Frontal cortex (tissue), 4 donors: ENCODE results near the gene CDH2. TPM values are rescaled to one million over a fixed set of nuclear protein-coding genes. Genes with fewer than 3 reads are reported as not detected.
A peak's percentile ranks its signal among the peaks of the same experiment; 100 is the strongest.

Experiments used
- DNase-seq, 2 donors: peaks; one replicate each; pipeline ENCODE4 v3.0.0; 2012; ENCODE audit warnings: low spot score in 2 of 2
- FAIRE-seq: peaks from 2 replicates; lab custom pipeline; 2012; peaks lifted over from hg19 to GRCh38; lab: Jason Lieb, UNC
- total RNA-seq: library from RNA; depleted of rRNA; stranded (reverse); fragments of >200 nt; gene quantifications from one replicate; pipeline ENCODE4 v1.2.3, GENCODE V29; 2014
- donor health status: control.
- donor health status: control.
- donor health status: control.

The CDH2 gene
- total RNA-seq, 1 donor from 2014 or later = 215 TPM

DNA sequence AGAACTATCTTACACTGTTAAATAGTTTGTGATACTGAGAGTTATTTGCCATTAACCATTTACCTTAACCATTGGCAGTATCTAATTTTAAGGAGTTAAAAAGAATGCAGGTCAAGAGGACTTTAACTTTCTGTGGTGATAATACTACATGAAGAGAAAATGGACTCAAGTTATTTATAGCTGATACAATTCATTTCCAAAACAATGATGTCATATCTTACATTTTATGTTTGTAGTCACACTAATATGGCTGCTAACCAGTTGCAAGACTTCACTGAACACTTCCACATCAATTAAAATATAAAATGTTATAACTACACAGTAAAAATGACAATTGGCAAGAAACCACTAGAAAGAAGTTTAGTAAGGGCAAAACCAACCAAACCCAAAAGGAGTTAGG lies 77.7 kb downstream of the CDH2 start:
- DNase-seq (no peak), FAIRE-seq (no peak)

DNA sequence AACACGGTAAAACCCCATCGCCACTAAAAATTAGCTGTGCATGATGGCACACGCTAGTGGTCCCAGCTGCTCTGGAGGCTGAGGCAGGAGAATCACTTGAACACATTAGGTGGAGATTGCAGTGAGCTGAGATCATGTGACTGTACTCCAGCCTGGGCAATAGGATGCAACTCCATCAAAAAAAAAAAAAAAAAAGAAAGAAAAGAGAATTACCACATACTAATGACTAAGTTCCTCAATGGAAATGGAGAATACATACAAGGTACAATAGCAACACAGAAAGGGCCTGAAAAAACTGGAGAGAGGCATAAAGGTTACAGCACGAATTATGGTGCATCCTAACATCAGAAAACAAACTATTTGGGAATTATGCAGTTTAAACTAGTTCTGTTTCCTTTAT lies 81.3 kb downstream of the CDH2 start:
- DNase-seq (no peak), FAIRE-seq (no peak)

DNA sequence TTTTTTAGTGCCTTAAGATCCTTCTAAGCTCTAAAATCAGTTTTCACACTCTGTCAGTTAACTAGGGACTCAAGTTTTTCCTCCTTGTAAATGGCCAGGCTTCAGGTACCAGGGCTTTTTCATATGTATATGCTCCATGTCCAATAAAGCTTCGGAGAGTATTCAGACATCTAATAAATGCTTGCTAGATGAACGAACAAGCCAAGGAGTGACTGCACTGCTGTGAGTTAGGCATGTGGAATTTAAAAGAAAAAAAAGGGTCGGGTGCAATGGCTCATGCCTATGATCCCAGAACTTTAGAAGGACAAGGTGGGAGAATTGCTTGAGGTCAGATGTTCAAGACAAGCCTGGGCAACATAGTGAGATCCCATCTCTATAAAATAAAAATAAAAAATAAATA lies 81.9 kb downstream of the CDH2 start:
- no peak for FAIRE-seq
- no peak for DNase-seq

DNA sequence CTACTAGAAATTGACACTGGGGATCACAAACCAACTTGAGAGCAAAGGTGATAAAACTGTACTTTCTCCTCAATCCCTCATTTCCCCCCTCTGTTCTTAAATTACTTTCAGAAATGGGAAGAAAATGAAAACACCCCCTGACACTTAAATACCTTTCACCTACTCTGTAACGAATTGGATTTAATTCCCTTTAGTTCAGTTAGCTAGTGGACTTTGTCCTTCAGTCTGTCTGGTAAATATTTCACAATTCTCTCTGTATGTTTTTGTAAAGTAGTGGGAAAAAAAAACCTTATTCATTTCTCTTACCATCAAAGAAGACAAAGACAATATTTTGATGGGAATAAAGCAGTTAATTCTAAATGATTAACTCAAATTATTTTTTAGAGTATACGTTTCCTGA lies 85.7 kb downstream of the CDH2 start:
- DNase-seq (no peak), FAIRE-seq (no peak)

DNA sequence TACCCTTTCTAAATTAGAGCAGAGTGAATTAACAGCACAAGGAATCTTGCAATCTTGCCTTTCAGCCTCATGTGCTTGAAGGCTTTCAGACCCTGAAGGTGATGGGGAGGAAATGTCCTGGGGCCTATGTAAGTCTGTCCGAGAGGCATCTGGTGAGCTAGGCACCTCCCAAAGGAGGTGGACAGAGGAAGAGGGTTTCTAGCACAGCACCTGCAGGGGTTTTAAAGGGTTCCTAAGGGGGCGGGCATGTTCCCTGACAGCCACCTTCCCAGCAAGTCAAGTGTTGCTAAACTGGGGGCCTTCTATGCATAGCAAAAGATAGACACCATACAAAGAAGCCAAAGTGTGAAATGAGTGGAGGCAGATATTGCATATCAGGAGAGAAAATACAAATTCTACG lies 88.5 kb downstream of the CDH2 start:
- FAIRE-seq = no peak
- DNase-seq = no peak

DNA sequence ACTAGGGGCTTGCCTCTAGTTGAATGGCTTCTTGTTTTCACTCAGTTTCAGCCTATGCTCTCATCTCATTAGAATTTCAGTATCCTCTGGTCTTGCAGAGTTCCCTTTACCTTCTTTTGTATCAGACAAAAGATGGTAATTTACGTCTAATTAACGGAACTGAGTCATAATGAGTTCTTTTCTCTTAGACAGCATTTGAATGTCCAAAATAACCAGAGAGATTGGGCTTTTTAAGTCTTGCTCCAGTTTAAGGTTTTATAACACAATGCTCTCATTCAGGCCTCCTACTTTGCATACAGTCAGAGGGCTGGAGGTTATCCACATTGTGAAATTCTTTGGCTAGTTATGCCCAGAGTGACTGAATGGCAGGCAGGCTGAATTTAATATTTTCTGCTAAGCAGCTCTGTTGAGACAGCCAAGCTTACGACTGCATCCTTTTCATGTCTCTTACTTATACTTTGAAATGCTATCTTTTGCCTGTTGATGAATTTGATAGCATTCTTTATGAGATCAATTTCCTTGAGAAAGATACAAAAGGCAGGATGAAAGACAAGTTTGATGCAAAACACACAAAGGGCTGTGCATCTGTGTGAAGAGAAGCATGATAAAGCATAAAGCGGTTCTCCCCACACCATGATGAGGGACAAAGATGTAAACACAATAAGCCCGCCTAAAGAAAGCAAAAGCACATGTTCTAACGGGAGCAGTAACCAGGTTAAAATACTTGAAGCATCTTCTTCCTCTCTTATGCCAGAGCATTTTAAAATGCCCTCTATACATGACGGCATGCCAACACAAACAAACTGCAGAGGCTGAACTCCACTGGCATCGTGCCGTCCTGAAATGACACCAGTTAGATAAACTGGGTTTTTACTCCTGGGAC lies 90.0 kb downstream of the CDH2 start:
- no peak for FAIRE-seq
- DNase-seq = peak; percentile 8 to 12

DNA sequence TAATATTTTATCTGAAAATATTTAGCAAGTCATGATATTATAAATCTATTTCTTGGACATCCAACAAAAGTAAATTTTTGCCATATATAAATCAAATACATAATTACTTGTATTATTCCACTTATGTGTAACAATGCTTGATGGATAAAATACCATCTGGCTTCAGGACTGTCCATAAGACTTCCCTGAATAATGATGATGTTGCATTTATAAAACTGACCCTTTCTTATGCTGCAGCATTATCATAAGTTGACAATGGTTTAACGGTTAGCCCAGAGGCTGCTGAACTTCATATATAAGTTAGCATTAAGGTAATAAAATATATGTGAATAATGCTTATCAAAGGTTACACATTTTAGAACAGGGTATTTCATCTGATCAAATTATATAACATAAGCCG lies 95.4 kb downstream of the CDH2 start:
- peak; percentile 15 for FAIRE-seq
- DNase-seq = no peak

DNA sequence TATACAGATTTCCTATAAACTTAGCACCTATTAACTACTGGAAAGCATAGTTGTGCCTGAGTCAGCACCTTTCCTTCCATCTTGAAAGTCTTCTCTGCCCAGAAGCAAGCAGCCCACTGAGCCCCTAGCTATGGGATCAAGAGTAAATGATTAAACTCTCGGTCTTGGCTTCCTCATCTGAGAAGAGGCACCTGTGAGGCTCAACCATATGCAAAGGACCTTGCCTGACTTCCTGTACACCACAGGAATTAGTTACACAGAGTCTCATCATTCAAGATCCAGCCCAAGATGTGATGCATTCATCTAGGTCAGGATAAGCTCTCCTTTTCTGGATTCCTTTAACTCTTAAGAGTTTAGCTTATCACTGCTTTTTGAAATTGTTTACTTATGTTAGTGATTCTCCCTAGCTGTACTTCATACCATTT lies 96.0 kb downstream of the CDH2 start:
- FAIRE-seq (no peak), DNase-seq (no peak)

DNA sequence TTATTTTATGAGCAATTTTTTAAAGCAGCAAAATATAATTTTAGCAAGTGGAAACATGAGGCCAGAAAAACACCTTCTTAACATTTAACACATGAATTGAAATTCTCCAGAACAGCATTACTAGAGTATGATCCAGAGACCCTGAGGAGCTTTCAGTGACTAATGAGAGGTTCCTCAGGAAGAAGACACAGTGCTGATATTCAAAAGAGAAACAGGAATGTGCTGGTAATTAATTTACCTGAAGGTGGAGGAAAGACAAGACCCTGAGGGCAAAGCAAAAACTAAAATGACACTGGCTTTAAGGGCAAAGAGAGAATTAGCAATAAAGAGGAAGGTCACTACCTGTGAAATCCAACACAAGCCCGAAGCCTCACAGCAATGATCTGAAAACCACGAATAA lies 97.0 kb downstream of the CDH2 start:
- FAIRE-seq (no peak), DNase-seq (no peak)

DNA sequence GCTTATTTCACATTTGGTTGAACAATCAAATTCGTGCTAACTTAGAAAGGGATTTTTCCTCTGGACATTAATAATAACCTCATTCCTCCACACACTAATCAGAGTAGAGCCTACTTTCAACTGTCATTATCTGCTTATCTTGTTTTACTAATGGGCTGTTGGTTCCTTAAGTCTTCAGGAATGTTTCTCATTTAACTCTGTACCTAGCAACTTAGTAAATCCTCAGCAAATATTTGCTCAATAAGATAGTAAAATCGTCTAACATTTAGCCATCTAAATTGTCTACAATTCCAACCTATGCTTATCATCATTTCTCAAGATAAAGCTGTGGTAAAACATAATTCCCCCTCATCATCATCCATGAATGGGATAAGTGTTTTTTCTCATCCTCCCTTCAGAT lies 98.1 kb downstream of the CDH2 start:
- DNase-seq (no peak), FAIRE-seq (no peak)

DNA sequence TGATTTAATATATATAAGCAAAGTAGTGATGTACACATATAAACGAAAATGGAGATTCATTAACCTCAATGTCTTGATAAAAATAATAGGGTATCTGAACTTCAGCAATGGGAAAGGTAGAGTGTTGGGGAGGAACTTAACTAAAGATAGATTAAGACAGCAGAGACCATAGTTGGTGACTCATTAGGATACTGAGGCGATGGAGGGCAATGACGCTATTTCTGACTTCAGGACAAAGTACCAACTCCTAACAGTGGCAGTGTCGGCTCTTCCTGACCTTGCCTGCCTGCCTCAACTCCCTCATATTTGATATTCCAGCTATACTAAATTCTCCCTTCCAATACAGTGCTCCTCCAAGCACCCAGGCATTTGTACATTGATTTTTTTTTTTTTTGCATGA lies 98.6 kb downstream of the CDH2 start:
- DNase-seq = no peak
- FAIRE-seq = no peak

DNA sequence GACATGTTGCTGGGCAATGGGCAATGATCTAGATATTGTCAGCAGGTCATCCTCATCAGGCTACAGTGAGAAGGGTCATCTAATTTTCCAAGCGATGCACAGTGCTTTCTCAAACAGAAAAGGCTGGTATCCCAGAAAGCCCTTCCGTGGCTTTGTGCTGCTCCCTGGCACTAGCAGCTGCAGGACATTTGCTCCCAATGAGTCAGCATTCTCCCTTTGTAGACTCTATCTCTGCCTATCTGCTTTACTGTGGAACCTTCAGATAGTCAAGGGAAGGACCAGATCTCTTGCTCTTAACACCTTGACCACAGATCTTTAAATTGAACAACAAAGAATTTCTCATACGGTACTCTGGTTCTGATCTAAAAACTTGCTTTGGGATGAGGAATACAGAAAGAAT lies 101.4 kb downstream of the CDH2 start:
- FAIRE-seq = no peak

DNA sequence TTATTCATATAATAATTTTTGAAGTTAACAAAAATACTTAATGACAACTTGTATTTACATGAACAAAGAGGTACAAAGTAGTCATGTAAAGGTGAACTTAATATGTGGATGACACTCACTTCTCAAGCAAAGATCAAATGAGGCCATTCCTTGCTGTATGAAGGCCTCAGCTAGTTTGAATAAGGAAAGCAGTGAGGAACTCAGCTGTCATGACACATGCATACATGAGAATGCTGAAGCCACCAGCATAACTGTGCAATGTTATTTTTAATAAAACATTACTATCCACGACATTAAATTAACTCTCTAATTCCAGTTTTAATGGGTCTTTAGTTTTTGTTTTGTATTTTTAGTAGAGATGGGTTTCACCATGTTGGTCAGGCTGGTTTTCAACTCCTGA lies 102.9 kb downstream of the CDH2 start:
- DNase-seq (no peak), FAIRE-seq (no peak)

More for the DNA sequence above, 101.4 kb downstream of the CDH2 start:
- DNase-seq = no peak

DNA sequence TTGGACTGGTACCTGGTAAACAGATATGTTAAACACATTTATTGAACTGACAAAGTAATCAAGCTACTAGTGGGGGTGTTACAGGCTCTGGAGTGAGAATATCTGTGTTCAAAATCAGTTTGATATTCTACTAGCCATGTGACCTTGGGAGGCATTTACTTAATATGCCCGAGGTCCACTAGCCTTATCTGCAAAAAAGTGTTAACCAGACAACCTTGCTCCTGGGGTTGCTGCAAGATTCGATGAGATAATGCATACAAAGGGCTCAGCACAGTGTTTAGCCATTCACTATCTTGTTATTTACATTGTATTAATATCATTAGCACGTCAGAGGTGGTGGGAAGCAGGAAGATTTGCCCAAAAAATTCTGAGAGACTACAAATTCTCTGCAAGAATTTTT lies 103.3 kb downstream of the CDH2 start:
- DNase-seq (no peak), FAIRE-seq (no peak)

DNA sequence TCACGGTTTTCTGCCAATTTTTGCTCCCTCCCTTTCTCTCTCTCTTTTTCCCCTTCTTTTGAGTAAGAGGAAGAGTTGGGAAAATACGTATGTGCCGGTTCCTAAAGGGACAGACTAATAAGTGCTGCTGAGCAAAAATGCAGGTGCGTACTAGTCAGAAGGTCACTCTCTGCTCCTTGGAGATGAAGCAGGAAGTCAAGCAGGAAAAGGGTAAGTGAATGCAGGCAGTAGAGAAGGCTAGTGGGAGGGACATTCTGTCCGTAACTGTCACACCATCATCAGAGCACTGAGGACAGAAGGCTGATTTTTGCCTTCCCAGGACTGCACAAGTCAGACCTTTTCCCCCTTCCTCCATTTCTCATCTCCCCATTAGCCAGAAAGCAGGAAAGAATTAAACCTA lies 105.7 kb downstream of the CDH2 start:
- FAIRE-seq = no peak

DNA sequence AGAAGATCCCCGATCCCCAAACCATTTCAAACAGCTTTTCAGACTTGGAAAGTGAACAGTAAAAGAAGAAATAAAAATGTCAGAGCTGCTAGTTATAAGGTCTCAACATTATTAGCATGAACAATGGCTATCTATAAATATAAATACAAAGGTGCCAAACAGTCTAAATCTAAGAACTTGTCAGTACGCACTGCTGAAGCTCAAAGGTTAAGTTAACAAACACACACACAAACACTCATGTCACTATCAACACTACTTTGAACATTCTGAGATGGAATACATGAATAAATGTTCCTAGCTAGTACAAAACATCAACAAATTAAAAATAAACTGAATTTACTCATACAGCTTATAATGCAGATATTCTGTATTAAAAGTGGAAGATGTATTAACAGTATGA lies 108.7 kb downstream of the CDH2 start:
- no peak for DNase-seq
- no peak for FAIRE-seq

More for the DNA sequence above, 105.7 kb downstream of the CDH2 start:
- no peak for DNase-seq

DNA sequence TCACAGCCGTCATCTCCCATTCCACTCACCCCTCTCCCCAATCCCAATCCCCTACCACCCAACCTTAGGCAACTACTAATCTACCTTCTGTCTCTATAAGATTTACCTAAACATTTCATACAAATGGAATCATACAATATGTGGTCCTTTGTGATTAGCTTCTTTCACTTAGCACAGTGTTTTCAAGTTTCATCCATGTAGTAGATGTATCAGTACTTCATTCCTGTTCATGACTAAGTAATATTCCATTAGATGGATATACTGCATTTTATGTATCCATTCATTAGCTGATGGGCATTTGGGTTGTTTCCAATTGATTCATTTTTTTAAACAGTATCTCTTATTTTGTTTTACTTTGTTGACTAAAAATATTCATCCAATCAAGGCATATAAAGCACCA lies 109.6 kb downstream of the CDH2 start:
- no peak for DNase-seq
- FAIRE-seq = no peak

DNA sequence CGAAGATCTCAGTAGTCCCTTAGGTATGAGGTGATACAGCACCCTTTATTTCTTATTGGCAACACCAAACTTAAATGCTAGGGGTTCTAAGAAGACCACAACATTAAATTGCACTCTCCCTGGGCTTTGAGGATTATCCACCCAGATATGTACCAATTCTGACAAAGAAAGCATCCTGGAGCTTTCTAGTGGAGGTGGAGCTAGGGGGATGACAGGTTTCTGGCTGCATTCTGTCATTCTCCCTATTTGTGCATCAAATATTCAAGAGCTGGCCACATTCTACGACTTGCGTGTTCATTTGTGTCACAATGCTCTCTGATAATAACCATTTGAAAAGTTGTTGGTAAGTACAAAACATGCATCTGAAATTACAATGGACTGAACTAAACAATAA lies 111.1 kb downstream of the CDH2 start:
- DNase-seq (no peak), FAIRE-seq (no peak)

DNA sequence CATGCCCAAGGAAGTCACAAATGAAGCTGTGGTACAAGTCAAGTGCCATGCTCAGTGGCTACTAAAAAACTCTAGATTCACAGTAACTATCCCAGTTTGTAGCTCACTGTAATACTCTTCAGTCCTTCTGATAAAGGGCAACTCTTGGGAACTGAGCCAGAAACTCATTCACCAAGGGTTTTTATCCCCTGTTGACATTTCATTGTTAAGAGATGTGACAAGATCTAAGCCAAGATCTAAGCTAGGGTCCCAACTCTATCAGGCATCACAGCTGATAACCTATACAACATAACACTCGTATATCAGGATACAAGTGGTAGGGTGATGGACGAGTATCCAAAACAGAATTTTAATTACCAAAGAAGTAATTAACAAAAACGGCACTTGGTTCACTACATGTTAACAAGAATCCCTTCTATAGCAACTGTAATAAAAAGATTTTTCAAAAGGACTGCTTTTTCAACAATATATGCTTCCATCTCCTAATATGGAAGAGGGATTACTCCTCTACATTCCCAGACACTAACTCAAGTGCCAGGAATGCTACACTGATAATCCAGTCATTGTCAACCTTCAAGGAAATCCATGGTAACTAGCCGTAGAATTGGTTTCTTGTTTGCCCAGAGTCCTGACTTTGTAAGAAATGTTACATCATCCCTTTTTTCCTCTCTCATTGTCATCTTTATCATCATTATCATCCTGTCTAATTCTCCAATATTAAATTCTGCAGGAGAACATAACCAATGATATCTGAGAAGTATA lies 111.7 kb downstream of the CDH2 start:
- DNase-seq (no peak), FAIRE-seq (no peak)

DNA sequence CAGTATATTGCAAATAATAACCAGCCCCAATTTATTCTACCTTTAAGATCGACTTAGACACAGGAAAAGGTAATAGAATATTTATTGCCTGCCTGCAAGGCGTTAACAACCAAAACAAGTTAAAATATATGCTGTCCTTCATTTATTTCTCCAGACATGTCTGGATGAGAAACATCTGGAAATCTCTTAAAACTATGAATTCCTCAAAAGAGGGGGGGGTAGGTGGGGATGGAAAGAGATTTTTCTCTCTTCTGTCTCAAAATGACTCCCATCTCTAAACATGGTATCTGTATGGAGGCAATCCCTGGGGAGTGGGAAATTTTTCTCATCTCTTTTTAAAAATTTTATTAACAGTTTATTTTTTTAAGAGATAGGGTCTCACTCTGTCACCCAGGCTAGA lies 113.0 kb downstream of the CDH2 start:
- no peak for DNase-seq
- no peak for FAIRE-seq

DNA sequence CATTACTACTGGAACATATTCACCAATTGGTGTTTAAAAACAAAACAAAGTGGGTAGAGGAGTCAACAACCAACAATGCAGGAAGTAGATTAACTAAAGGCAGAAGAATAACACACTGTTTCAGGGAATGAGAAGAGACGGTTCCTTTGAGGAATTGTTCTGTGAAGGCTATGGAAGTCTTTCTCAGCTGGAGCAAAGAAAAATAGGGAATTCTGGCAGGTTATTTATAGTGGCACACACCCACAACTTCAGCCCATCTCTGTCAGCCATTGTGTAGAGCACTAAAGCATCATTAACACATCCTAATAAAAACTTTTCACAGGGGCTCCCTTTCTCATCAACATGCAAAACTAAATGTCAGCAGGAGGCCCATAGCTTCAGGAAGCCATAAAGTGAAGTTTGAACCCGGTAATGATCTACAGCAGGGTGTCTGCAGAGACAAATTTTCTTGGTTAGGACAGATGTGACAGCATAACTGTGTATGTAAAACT lies 113.6 kb downstream of the CDH2 start:
- DNase-seq (no peak), FAIRE-seq (no peak)
